ENCODE results near the gene TRIB2.
A peak's percentile ranks its signal among the peaks of the same experiment; 100 is the strongest.

DNA sequence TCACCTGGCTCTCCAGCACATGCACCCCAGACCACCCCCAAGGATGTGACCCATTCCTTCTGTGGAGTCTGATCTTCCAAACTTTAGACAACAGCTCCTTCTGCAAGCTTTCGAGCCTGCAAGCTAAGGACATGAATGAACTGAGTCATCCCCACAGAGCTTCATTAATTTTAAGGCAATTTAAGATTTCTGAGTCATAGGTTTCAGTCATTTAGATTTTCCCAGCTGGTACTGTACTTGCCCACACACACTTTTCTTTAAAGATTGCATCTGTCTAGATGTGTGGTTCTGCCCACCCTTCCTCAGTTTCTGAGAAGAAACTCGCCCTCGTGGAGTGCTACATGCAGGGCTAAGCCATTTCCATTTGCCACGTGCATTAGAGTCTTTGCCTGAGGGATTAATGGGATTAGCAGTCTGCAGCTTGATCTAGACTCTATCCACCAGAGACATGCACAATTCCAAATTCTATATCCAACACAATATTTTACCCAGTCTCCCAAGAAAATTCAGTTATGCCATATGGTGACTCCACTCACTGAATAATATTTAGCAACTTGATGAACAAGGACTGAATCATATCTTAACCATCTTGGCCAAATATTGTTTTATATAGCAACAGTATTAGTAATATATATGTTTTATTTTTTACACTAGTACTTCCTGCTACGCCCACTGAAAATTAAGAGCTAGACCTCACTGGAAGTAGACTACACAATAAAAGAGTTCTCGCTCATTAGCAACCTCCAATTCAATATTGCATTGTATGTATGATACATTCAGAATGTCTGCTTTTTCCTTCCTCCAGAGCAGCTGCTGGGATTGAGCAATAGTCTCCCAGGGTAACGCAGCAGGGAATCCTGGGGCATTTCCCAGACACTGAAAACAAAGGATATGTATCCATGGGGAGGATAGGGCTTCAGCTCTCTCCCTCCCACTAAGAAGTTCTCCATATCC, 14.3 kb upstream of the TRIB2 start:
- TF ChIP-seq, protein P1, sequence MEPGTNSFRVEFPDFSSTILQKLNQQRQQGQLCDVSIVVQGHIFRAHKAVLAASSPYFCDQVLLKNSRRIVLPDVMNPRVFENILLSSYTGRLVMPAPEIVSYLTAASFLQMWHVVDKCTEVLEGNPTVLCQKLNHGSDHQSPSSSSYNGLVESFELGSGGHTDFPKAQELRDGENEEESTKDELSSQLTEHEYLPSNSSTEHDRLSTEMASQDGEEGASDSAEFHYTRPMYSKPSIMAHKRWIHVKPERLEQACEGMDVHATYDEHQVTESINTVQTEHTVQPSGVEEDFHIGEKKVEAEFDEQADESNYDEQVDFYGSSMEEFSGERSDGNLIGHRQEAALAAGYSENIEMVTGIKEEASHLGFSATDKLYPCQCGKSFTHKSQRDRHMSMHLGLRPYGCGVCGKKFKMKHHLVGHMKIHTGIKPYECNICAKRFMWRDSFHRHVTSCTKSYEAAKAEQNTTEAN (CRISPR knock-in tag; conservative IDR thresholded peaks at IDR 0.05): no peak
- TF ChIP-seq, protein P2, sequence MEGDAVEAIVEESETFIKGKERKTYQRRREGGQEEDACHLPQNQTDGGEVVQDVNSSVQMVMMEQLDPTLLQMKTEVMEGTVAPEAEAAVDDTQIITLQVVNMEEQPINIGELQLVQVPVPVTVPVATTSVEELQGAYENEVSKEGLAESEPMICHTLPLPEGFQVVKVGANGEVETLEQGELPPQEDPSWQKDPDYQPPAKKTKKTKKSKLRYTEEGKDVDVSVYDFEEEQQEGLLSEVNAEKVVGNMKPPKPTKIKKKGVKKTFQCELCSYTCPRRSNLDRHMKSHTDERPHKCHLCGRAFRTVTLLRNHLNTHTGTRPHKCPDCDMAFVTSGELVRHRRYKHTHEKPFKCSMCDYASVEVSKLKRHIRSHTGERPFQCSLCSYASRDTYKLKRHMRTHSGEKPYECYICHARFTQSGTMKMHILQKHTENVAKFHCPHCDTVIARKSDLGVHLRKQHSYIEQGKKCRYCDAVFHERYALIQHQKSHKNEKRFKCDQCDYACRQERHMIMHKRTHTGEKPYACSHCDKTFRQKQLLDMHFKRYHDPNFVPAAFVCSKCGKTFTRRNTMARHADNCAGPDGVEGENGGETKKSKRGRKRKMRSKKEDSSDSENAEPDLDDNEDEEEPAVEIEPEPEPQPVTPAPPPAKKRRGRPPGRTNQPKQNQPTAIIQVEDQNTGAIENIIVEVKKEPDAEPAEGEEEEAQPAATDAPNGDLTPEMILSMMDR (CRISPR knock-in tag; IDR thresholded peaks at IDR 0.05): no peak
- no peak for TF ChIP-seq PHF21A (CRISPR knock-in tag; IDR thresholded peaks at IDR 0.05)
- no peak for TF ChIP-seq ZNF333 (CRISPR knock-in tag; IDR thresholded peaks at IDR 0.05; ENCODE audit: borderline replicate concordance)
- TF ChIP-seq, protein P3, sequence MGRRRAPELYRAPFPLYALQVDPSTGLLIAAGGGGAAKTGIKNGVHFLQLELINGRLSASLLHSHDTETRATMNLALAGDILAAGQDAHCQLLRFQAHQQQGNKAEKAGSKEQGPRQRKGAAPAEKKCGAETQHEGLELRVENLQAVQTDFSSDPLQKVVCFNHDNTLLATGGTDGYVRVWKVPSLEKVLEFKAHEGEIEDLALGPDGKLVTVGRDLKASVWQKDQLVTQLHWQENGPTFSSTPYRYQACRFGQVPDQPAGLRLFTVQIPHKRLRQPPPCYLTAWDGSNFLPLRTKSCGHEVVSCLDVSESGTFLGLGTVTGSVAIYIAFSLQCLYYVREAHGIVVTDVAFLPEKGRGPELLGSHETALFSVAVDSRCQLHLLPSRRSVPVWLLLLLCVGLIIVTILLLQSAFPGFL (CRISPR knock-in tag; IDR thresholded peaks at IDR 0.05): no peak
- TF ChIP-seq, protein P4, sequence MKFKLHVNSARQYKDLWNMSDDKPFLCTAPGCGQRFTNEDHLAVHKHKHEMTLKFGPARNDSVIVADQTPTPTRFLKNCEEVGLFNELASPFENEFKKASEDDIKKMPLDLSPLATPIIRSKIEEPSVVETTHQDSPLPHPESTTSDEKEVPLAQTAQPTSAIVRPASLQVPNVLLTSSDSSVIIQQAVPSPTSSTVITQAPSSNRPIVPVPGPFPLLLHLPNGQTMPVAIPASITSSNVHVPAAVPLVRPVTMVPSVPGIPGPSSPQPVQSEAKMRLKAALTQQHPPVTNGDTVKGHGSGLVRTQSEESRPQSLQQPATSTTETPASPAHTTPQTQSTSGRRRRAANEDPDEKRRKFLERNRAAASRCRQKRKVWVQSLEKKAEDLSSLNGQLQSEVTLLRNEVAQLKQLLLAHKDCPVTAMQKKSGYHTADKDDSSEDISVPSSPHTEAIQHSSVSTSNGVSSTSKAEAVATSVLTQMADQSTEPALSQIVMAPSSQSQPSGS (CRISPR knock-in tag; IDR thresholded peaks at IDR 0.05): no peak
- TF ChIP-seq CREB1 (IDR thresholded peaks at IDR 0.05): no peak
- no peak for TF ChIP-seq CREB1 (CRISPR knock-in tag; IDR thresholded peaks at IDR 0.05)
- TF ChIP-seq, protein P5, sequence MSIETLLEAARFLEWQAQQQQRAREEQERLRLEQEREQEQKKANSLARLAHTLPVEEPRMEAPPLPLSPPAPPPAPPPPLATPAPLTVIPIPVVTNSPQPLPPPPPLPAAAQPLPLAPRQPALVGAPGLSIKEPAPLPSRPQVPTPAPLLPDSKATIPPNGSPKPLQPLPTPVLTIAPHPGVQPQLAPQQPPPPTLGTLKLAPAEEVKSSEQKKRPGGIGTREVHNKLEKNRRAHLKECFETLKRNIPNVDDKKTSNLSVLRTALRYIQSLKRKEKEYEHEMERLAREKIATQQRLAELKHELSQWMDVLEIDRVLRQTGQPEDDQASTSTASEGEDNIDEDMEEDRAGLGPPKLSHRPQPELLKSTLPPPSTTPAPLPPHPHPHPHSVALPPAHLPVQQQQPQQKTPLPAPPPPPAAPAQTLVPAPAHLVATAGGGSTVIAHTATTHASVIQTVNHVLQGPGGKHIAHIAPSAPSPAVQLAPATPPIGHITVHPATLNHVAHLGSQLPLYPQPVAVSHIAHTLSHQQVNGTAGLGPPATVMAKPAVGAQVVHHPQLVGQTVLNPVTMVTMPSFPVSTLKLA (IDR thresholded peaks at IDR 0.05): peak; percentile 18; the same call in 1 of the 2 replicates
- TF ChIP-seq, protein P6, sequence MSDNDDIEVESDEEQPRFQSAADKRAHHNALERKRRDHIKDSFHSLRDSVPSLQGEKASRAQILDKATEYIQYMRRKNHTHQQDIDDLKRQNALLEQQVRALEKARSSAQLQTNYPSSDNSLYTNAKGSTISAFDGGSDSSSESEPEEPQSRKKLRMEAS (IDR thresholded peaks at IDR 0.05): no peak
- TF ChIP-seq GATA4 (IDR thresholded peaks at IDR 0.05; ENCODE audit: borderline replicate concordance, low read depth): no peak
- TF ChIP-seq MAZ (IDR thresholded peaks at IDR 0.05; ENCODE audit: borderline replicate concordance, low read depth, low read length): no peak
- no peak for TF ChIP-seq MAZ (CRISPR knock-in tag; IDR thresholded peaks at IDR 0.05; ENCODE audit: low read depth)
